HG03064 (cell line): Measurements from ENCODE around the gene HACE1.
"Not testable (repeated sequence)": the region's sequence is repeated elsewhere in the genome, so short reads cannot be mapped to it uniquely, and the experiment has no call there.

ENCODE experiments used
- ATAC-seq: cut with Tn5 transposase; IDR thresholded peaks from one replicate; pipeline ENCODE4 v1.9.1; 2021; ENCODE audit warnings: low read depth; ENCODE audit not compliant: unreplicated experiment

HACE1 gene

GRCh38 chr6:104750449-104750848, 109.3 kb downstream of the HACE1 start:
- no peak for ATAC-seq

- not testable (repeated sequence) for ATAC-seq
These were observed 120.6 kb downstream of the HACE1 start for GRCh38 chr6:104739124-104739523.

- ATAC-seq: not testable (repeated sequence)
These were observed 122.2 kb downstream of the HACE1 start for GRCh38 chr6:104737567-104737966.

- no peak for ATAC-seq
These were observed 123.2 kb downstream of the HACE1 start for GRCh38 chr6:104736545-104736944.

- ATAC-seq: no peak
These were observed 129.3 kb downstream of the HACE1 start for GRCh38 chr6:104730450-104730849.

GRCh38 chr6:104729433-104729832, 130.3 kb downstream of the HACE1 start:
- ATAC-seq: no peak

GRCh38 chr6:104728448-104728847, 131.3 kb downstream of the HACE1 start:
- ATAC-seq: no peak

- no peak for ATAC-seq
These were observed 141.0 kb downstream of the HACE1 start for GRCh38 chr6:104718672-104719071.

GRCh38 chr6:104716858-104717257, 142.9 kb downstream of the HACE1 start:
- ATAC-seq: no peak

- no peak for ATAC-seq
These were observed 144.9 kb downstream of the HACE1 start for GRCh38 chr6:104714796-104715195.

GRCh38 chr6:104713982-104714381, 145.7 kb downstream of the HACE1 start:
- ATAC-seq: no peak

GRCh38 chr6:104711371-104711770, 148.3 kb downstream of the HACE1 start:
- no peak for ATAC-seq

- no peak for ATAC-seq
These were observed 149.0 kb downstream of the HACE1 start for GRCh38 chr6:104710543-104711335.

GRCh38 chr6:104705916-104706442, 153.7 kb downstream of the HACE1 start:
- ATAC-seq: no peak

- ATAC-seq: no peak
These were observed 154.5 kb downstream of the HACE1 start for GRCh38 chr6:104705095-104705707.

GRCh38 chr6:104704191-104704590, 155.5 kb downstream of the HACE1 start:
- ATAC-seq: no peak

GRCh38 chr6:104702126-104702841, 157.4 kb downstream of the HACE1 start:
- ATAC-seq: no peak

GRCh38 chr6:104700371-104701185, 159.1 kb downstream of the HACE1 start:
- ATAC-seq: no peak

GRCh38 chr6:104699593-104700329, 160.0 kb downstream of the HACE1 start:
- no peak for ATAC-seq

GRCh38 chr6:104698979-104699378, 160.7 kb downstream of the HACE1 start:
- ATAC-seq: no peak
